NOMO-1 treated with DMSO at 0.1 percent for 48 hours (cell line): Measurements from ENCODE around the gene PHLPP1.
"Not testable (repeated sequence)": the region's sequence is repeated elsewhere in the genome, so short reads cannot be mapped to it uniquely, and the experiment has no call there.

Experiments
- DNase-seq: peaks from one replicate; lab custom pipeline; 2025; ENCODE audit not compliant: unreplicated experiment; lab: John Stamatoyannopoulos, UW

Gene PHLPP1

DNA sequence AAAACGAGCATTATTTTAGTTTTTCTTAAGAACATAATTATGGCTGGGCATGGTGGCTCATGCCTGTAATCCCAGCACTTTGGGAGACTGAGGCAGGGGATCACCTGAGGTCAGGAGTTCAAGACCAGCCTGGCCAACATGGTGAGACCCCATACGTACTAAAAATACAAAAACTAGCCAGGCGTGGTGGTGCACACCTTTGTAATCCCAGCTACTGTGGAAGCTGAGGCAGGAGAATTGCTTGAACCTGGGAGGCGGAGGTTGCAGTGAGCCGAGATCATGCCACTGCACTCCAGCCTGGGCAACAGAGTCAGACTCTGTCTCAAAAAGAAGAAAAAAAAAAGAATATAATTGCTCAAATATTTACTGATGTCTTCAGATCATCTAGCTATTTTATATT is 25.3 kb downstream of the PHLPP1 start:
- not testable (repeated sequence) for DNase-seq

DNA sequence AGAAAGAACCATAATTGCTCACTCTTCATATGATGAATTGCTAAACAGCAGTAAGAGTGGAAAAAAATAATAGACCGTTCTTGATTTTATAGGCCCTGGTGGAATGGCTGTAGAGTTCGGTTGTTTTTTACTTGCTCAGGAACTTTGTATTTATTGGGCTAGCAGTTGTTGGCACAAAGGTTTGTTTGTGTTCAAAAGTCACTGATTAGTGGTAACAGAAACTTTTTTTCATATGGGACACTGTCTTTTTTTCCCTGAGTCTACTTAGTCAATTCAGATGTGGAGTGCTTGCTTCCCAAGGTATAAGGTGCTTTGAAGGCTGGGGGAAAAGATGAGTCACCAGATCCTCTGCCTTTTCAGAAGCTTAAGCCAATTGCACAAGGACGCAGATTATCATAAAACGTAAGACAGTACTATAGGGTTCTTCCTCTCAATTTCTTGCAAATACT is 25.8 kb downstream of the PHLPP1 start:
- DNase-seq = peak; percentile 90

DNA sequence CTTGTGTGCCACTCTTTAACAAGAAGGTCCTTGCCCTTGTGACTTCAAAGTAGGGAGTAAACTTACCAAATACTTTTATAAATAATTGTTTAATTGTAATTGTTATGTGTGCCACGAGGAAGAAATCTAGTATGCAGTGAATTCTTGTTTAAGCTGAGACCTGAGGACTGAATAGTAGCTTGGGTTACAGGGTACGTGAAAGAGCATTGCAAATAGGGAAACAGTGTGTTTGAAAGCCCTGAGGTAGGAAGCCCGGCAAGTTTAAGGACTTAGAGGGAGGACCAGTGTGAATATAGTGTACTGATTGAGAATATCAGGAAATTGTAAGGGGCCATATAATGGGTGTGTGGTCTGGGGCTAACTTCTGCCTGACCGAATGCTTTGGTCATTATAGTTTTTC is 26.2 kb downstream of the PHLPP1 start:
- DNase-seq = peak; percentile 71

DNA sequence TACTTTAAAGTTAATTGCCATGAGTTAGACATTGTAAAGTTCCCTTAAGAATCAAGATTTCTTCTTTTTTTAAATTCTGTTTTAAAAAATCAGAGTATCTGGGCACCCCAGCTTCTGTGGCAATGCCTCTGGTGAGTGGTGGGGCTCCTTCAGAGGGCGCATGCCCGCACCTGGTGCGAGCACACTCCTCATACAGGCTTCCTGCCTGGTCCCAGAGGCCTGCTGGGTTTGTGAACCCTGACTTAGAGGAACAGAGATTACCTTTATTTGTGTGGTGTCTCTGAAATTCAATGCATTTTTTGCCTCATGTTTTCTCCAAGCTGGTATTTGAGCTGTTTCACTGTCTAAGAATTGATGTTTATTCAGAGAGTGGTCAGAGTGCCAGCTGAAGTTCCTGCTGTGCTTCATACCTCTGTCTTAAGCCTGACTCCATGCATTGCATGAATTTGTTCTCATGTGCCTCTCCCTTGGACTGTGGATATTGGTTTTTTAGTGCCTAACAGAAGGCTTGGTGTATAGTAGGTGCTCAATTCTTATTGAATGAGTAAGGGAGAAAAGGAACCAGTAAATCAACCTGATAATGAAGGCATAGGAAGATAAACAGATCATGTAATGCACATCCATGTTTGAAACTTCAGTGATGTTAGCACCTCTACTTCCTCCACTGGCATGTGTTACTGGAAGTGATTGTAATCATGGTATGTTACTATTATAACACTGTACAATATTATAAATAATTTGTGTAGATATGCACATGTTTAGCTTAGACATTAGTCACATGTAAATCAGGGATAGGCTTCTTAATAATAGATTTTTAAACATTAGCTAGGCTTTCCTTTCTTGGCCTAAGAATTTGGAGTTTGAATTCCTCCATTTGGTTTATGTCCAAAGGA is 29.0 kb downstream of the PHLPP1 start:
- DNase-seq = no peak

DNA sequence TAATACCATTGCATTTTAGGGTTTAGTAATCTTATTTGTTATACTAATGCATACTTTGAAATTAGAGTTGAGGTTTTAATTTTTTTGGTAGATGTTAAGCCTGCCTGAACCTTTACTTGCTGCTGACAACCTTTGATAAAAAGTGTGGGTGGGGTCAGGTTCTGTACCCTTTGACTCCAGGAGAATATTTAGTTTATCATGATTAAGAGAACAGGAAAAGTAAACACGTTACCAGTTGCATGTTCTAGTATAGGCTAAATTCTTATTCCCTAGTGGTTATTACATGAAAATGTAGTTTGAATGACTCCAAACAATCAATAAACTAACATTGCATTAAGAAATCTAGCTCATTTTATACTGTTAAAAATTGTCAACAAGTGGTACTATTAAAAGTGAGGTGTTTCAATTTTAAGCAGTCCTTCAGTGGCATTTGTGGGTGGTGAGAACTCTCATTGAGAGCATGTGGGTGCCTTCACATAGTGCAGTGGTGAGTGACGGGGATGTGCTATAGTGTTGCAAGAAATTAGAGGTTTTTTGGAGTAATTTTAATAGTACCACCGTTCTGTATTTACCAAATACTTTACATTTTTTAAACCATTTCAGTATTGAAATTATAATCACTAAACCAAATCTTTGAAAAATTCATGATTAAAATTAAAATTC is 29.9 kb downstream of the PHLPP1 start:
- DNase-seq = no peak

DNA sequence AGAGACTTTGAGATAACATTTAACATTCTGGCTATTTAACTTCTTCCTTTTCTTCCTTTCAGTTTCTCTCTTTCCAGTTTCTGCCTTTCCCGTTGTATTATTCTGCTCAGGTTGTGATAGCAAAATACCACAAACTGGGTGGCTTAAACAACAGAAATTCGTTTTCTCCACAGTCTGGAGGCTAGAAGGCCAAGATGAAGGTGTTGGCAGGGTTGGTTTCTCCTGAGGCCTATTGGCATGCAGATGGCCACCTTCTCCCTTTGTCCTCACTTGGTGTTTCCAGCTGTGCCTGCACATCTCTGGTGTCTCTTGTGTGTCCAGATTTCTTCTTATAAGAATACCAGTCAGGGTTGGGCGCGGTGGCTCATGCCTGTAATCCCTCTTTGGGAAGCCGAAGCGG is 34.0 kb downstream of the PHLPP1 start:
- no peak for DNase-seq

DNA sequence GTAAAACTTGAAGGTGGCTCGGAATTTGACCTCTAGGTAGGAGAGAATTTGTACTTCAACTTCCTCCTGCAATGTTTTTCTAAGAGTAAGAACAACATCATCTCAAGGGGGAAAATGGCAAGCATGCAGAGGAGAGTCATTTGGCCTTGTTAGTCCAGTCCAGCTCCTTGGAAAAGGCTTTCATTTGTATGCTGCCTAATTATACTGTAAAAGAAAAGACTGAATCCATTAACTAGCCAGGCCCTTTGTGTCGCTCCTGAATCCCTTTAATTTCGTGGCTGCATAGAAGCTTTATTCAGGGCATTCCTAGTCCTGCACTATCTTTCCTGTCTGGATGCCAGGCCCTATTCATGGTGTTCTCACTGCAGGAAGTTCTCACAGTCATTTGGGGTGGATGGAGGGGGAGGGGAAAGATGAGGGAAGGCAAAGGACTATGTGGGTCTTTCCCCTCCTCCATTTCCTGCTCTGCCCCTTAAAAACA is 36.0 kb downstream of the PHLPP1 start:
- DNase-seq = no peak

DNA sequence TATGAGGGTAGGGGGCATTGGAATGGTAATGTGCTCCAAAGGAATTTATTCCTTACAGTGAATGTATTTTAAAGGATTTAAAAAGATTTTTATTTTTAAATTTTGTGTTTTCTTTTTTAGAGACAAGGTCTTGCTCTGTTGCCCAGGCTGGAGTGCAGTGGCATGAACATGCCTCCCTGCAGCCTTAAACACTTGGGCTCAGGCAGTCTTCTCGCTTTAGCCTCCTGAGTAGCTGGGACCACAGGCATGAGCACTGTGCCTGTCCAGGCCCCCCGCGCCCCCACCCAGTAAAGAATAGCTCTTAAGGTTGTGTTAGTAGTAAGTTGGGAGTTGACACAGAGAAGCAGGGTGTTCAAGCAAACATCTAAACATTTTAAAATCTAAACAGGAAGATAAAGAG is 36.6 kb downstream of the PHLPP1 start:
- DNase-seq = no peak

DNA sequence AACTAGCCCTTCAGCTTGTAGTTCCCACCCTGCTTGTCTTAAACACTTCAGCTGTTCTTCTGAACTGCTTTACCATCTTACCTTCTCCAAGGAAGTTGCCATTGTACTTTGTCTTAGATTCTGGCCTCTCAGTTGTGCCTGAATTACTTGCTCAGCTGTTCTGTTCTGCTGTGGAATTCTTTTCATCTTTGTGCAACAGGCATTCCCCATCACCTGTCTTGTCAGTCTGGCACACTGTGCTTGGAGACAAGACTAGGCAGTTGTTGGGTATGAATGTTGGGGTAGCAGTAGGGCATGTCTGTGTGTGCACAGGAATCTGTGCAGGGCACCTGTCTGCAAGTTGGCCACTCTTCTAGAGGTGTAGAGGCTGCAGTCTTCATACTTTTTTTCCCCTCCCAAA is 38.7 kb downstream of the PHLPP1 start:
- DNase-seq = no peak

DNA sequence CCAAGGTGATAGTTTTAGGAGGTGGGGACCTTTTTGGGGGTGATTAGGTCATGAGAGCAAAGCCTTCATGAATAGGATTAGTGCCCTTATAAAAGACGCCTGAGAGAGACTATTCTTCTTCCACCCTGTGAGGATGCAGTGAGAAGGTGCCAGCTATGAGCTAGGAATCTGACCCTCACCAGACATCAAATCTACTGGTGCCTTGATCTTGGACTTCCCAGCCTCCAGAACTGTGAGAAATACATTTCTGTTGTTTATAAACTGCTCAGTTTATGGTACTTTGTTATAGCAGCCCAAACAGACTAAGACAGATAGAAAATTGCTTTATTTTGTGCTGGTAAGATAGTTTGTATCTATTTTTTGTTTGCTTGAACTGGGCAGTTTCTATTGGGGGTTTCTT is 40.1 kb downstream of the PHLPP1 start:
- no peak for DNase-seq

DNA sequence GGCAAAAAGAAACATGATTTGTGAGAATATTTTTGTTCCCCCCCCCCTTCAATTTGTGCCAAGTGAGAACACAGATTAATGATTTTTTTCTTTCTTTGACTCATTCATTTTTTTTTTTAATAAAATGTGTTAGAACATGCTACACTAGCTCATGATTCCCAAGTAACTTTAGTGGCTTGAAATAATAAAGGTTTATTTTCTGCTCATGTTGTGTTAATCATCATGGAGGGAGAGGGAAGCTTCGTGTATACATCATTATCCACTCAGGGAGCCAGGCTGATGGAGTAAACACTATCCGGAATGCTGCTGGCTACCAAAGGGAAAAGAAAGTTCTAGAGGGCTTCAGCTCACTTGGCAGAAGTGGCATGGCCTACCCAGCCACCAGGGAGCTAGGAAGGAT is 40.6 kb downstream of the PHLPP1 start:
- no peak for DNase-seq

DNA sequence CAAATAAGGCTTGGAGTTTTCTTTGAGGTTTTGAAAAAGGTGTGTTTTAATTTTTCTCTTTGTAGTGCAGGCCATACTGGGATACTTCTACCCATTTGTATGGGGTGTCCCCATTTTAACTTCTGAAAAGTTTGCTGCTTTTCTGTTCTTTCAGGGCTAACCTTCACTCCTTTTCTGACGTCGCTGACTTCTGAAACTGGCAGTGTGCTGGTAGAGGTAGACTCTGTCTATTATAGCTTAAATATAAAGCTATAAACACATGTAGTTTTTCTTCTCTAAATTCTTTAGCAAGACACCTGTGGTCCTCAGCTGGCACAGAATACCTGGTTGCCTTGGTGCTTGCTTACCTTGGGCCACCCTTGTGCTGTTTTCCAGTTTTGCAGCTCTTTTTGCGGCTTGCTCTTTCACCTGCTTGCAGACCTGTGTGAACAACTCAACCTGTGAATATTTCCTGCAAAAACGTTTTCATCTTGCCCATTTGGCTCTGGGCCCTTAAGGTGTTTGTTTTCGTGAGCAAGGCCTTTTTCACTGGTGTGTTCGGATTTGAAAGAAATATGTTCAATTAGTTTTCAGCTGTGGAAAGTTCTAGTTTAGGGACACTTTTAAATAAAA is 42.2 kb downstream of the PHLPP1 start:
- DNase-seq = no peak

DNA sequence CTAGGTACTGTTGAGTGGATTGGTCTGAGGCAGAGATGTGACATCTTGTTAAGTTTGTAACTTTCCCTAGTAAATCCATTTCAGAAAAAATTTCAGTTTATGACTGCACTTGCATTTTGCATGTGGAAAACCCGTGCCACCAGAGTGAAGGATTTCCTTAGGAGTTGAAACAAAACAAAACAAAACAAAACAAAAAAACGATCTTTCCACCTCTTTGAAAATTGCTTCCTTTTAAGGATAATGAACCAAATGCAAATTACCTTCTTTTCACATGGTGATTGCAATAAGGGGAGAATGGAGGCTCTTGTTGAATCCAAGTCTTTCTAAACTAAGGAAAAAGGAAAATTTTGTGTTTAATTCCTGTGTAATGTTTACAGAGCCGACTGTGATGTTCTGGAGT is 43.2 kb downstream of the PHLPP1 start:
- DNase-seq = no peak

DNA sequence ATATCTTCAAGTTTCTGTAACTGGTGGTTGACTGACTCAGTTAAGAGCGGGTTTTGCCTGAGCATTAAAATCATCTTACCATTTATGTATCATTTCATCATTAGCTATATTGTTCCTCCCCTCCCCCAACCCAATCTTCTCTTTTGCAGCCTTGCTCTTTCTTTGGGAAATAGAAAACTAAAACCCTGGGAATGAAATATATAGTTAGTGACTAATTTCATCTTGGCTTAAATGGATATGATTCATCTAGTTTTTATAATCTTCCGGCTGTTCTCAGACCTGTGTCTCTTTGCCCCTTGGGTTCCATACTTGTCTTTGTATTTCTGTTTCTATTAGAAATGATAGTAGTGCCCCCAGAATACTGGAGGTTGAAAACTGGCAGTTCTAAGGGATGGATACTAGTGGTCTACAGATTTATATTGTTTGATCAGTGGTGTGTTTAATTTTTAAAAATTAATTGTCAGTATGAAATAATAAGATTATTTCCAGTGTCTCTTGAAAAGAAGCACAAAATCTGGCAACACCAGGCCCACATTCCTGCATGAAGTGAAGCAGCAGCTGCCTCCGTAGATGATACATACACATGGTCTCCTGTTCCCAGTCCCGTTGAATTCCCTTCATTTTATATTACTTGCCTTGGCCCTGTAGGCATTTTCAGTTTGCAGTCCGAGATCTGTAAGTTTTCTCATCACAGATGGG is 44.5 kb downstream of the PHLPP1 start:
- no peak for DNase-seq

DNA sequence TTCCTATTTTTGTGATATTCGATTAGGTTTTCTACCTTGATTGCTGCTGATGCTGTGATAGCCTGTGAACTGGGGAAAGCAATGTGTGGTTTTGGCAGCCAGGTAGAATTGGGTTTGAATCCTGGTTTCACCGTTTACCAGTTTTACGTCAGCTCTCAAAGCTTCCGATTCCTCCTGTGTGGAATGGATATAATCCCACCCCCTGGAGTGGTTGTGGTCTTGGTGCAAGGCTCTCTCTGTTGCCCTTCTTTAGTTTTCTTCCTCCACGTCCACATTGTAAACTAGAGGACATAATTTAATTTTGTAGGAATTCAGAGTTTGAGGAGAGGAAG is 45.0 kb downstream of the PHLPP1 start:
- no peak for DNase-seq

DNA sequence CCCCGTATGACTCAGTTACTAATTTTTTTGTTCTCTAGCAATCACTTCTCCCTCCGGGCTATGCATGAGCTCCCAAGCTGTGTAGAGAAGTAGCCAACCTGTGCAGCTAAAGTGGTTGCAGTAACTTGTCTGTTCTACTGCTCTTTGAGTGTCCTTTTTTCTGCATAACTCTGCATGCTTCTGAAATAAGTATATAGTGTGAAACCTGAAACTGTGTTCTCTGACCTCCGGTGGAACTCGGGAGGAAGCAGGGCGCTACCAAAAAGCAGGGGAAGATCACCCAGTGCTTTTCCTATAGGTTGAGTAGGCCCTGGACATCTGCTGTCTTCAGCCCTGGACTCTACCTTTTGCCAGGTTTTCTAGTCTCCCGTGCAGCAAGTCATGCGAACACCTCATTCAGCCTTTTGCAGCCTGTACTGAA is 47.8 kb downstream of the PHLPP1 start:
- DNase-seq = no peak

DNA sequence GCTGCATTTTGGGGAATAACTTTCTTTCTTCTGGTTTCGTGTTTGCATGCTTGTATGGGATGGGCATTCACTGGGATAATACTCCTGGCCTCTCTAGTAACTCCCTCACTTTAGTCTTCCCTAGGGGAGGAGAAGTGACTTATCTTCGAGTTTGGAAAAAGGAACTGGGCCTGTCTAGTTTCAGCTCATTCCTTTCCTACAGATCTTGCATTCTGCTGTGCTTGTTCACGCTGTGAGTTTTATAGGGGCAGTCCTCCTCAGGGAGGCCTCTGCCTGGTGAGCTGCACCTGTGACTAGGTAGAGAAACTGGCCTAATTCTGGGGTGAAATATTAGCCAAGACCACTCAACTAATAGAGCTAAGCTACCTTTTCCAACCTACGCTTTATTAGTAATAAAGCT is 50.9 kb downstream of the PHLPP1 start:
- DNase-seq = no peak

DNA sequence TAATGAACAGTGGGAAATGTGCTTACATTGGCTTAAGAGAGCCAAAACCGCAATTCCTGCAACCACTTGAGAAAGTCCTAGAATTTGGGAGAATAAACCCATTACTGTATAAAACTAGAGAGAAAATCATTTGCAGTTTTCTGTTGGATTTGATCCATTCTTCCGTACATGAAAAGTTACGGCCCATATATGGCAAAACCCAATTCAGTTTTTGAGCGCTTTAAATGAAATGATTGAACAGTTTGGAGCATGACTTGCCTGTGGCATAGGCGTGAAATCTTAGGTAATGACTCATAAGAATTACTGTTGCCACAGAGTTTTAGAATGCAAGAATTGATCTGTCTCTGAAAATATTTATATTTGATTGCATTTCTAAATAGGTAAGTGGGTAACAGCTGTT is 52.0 kb downstream of the PHLPP1 start:
- no peak for DNase-seq

DNA sequence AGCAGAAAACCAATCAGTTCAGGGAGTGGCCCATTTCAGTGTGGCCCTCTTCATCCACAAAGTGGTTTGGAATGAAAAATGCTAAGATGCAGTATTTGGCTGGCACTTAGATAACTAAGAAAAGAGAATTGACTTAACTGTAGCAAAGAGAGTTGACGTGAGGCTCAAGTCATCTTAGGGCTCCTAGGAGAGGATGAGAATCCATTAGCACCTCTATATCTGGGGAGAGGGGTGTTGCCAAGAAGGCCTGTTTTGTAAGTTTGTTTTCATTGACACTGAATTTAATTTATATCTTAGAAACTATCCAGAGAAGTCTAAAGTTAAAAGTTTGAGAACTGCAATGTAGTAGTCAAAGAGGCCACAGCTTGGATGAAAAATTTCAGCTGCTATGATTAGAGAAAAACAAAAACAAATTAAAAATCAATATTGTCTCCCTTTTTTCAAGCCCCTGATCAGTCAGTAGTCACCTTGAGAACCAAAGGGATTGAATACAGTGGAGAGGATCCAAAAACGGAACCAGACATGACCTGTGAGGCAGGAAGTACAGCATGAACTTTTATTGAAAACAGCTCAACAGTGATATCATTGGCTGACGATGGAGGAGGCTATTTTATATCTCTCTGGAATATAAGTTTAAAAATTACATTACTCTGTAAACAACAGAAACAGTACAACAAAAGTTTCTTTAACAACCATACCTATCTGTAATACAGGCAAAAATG is 52.7 kb downstream of the PHLPP1 start:
- no peak for DNase-seq

DNA sequence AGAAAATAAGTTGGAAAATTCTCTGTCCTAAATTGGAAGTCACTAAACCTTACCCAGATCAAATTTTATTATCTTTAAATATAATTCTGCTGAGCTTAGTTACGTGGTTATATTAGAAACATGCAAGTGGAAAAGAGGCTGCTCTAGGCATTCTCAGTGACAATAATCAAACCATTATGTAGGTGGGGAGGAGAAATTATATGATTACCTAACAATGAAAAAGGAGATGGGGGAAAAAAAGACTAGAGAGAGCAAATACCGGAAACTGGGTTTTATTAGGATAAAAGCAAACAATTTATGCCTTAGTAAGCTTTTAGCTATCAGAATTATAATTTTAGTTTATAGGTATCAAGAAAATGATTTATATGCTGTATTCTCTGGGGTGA is 53.2 kb downstream of the PHLPP1 start:
- DNase-seq = no peak

DNA sequence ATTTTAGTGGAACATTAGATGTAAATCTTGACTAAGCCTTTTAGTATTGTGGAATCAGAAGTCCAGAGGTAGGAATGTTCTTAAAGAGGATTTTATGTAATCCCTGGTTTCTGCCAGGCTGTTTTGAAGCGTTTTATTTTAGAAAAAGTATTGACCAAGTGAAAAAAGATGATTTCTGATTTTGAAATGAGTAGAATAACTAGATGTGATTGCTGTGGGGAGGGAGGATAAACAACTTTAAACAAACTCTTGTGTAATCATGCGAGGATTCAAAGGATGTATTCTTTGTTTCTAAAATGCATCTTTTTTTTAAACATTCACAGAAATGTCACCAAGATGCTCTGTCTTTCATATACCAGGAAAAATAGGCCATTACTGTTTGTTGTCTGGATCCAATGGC is 53.9 kb downstream of the PHLPP1 start:
- no peak for DNase-seq
